DMS 273 treated with DMSO at 0.1 percent for 48 hours (cell line): Measurements from ENCODE around the gene LEMD3.

Experiments used
- DNase-seq: peaks from one replicate; lab custom pipeline; 2025; lab: John Stamatoyannopoulos, UW

Gene LEMD3

DNA sequence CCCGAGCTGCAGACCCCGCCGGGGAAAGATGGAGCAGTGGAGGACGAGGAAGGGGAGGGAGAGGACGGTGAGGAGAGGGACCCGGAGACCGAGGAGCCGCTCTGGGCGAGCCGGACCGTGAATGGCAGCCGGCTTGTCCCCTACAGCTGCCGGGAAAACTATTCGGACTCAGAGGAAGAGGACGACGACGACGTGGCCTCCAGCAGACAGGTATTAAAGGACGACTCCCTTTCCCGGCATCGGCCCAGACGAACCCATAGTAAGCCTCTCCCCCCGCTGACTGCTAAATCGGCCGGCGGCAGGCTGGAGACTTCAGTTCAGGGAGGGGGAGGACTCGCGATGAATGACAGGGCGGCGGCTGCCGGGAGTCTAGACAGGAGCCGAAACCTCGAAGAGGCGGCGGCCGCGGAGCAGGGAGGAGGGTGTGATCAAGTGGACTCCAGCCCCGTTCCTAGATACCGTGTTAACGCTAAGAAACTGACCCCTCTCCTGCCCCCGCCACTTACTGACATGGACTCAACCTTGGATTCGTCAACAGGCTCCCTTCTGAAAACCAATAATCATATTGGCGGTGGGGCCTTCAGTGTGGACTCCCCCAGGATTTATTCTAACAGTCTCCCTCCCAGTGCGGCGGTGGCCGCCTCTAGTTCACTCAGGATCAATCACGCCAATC, 962 bp downstream of the LEMD3 start:
- DNase-seq: no peak

GRCh38 chr12:65171073-65171472, 1.7 kb downstream of the LEMD3 start:
- no peak for DNase-seq

DNA sequence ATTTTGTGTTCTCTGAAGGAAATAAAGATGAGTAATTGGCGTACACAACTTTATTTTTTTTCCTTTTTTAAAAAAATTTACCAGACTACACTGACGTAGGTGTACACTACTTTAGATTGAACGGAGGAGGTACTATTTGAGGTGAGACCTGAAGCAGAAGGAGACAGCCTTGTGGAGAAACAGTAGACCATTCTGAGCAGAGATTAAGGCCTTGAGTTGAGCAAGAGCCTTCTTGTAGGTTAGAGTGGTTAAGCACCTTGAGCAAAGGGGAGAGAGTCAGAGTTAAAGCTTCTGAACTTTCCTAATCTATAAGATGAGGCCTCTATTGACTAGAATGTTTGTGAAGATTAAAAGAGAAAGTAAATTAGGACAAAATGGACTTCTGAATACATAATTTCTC, 2.5 kb downstream of the LEMD3 start:
- DNase-seq: no peak

DNA sequence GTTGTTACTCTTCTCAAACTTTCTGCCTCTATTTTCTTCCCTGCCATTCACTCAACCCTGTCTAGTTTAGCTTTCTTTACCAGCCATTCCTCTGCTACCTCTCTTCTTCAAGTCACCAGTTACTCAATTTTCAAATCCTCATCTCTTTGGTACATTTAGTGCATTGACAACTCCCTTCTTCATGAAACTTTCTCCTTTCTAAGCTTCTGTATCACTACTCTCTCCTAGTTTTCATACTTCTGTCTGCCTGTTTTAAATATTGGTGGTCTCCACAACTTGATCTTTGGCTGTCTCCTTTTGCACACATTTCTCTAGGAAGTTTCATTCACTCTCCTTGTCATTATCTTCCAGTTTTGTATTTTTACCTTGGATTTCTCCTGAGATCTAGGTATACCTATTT, 6.0 kb downstream of the LEMD3 start:
- DNase-seq: no peak

DNA sequence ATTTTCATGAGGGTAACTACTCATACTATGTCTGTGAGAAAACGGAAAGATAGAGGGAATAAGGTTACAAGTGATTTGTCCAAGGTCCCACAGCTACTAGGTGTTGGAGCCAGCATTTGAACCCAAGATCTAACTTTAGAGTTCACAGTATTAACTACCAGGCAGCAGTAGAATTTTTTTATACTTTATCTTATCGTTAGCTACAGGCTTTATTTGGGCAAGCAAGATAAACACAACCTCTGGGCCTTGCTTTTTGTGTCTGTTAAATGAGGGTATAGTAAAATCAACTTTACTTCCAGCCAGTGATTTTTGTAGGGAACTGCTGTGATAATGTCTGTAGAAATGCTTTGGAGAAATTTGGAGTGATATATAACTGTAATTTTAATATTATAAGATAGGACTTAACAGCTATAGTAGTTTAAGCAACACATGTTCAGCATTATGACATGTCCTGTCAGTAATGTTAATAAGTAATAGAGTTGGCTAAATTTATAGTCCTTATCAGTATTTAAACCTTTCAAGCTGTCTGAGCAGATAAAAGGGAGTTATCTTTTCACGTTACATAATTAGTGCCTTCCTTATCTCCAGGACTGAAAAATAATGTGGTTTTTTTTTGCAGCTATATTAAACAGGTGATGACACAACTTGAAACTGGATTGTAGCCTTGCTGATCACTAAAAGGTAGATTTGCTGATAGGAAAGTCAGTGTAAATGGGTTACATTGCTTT, 12.8 kb downstream of the LEMD3 start:
- DNase-seq: no peak

GRCh38 chr12:65184176-65184857, 14.9 kb downstream of the LEMD3 start:
- DNase-seq: no peak

- no peak for DNase-seq
Measured at GRCh38 chr12:65184858-65185229, 15.5 kb downstream of the LEMD3 start.

- DNase-seq: no peak
Measured at GRCh38 chr12:65187665-65188064, 18.3 kb downstream of the LEMD3 start.

DNA sequence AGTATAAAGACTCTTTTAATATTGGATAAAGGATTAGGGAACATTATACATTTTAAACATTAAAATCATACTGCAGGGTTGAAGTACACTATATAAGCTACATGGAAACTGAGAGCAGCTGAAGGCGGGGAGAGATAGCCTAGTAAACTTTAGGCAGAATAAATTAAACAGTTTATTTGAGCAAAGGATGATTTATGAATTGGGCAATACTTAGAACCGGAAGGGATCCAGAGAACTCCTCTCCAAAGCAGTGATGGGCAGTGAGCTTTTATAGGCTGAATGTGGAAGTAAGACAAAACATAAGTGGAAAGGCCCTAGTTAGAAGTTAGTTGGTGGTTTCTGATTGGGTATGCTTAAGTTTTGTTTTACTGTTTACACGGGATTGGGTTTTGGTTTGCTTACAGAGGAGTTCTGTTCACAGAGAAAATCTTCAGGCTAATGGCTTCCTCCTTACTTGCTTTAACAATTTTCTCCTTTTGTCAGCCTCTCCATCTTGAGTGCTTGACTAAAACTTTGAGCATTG, 18.9 kb downstream of the LEMD3 start:
- DNase-seq: no peak

DNA sequence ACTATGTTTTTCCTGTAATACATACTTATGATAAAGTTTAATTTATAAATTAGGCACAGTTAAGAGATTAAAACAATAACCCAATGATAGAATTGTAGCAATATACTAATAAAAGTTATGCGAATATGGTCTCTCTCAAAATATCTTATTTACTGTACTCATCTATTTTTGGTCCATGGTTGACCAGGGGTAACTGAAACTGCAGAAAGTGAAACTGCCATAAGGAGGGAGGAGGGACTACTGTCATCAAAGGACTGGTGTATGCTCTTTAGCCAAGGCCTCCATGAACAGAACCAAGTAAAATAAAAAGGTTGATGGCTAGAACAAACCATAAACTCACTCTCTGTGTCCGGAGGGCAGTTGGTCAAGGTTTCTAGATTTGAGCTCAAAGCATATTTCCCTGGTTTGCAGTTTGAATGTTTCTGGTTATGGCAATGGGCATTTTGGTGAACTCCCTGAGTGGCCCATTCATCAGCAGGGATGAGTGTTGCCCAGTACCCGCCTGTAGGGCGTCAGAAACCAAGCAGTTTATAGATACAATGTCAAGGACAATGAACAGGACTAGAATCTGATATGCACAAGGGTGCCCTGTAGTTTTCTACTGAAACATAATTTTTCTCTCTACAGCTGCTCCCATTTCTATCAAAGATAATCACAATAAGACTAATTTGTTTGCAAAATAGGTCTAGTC, 19.8 kb downstream of the LEMD3 start:
- DNase-seq: no peak

- DNase-seq: no peak
Measured at GRCh38 chr12:65192963-65193516, 23.7 kb downstream of the LEMD3 start.

- no peak for DNase-seq
Measured at GRCh38 chr12:65194949-65195348, 25.6 kb downstream of the LEMD3 start.

DNA sequence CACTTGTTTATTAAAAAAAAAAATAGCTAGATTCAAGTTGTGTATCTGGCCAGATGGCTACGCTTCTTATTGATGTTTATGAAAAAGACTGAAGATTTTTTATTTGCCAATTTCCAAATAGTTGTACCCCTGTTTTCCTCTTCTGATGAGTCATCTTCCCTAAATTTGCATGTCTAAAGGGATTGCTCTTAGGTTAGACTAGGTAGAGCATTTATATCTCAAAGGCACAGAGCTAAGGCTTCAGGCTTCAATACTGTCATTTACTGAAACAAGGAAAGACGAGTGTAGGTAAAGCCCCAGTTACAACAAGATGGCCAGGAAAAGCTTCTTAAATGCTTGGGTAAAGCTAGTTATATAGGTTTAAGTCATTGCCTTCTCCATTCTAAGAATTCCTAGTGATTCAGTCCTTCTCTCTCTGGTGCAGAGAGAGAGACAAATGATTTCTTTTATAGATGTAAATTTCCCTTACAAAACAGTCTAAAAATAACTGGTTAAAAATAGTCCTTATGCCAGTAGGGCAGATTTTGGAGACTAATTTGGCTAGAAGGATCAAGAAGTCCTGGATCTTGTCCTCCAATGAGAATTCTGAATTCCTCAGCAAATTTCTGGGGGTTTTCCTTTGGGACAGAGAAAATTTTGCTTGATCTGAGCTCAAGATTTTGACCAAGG, 26.1 kb downstream of the LEMD3 start:
- no peak for DNase-seq

- DNase-seq: no peak
Measured at GRCh38 chr12:65196762-65197567, 27.6 kb downstream of the LEMD3 start.

DNA sequence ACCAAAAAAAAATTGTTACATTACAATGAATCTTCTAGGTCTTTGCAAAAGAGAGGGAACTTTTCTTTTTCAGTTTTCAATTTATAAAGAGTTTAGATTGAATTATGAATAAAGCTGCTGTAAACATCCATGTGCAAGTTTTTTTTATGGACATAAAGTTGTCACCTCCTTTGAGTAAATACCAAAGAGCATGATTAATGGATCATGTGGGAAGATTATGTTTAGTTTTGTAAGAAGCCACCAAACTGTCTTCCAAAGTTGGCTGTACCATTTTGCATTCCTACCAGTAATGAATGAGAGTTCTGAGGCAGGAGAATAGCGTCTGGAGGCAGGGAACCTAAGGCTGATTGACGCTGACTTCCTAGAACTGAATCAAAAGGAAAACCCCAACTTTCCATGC, 30.2 kb downstream of the LEMD3 start:
- DNase-seq: no peak

GRCh38 chr12:65200007-65200665, 30.8 kb downstream of the LEMD3 start:
- DNase-seq: no peak

DNA sequence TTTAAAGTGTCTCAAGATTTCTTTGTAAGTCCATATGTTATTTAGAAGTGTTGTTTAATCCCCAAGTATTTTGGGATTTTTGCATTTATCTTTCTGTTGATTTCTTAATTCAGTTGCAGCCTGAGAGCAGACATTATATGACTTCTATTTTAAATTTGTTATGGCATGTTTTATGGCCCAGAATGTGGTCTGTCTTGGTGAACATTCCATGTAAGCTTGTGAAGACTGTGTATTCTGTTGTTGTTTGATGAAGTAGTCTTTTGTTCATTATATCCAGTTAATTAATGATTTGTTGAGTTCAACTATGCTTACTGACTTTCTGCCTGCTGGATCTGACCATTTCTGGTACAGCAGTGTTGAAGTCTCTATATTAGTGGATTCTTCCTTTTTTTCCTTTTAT, 34.0 kb downstream of the LEMD3 start:
- DNase-seq: no peak

GRCh38 chr12:65204886-65205525, 35.6 kb downstream of the LEMD3 start:
- DNase-seq: no peak

DNA sequence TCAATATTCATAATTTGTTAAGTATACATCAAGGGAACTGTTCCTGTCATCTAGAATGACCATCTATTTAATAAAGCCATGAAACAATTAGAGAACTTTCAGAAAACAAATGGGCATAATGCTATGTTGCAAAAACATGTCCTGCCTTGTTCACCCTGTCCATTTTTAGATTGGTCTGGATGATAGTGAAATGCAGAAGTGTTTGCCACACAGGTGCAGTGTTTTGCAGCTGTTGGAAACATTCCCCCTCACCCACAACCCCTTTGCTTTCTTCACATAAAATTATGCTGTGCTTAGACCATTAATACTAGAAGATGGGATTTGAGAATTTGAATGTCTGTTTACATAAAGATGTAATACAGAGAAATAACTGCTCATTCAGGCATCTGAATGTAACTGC, 36.5 kb downstream of the LEMD3 start:
- no peak for DNase-seq

GRCh38 chr12:65208125-65208524, 38.7 kb downstream of the LEMD3 start:
- no peak for DNase-seq
